ENCODE results near the gene P4HA2.

- TF ChIP-seq CTCF (IDR thresholded peaks at IDR 0.05) (no peak), POLR2A (IDR thresholded peaks at IDR 0.05) (no peak), EP300 (IDR thresholded peaks at IDR 0.05) (no peak), POLR2AphosphoS5 (IDR thresholded peaks at IDR 0.05) (no peak)
Measured at GRCh38 chr5:132147663-132148062, 80.0 kb downstream of the P4HA2 start.
